Chondrocyte (in vitro differentiated cells): ENCODE measurements around the gene IFI27L2. TPM values are rescaled to one million over a fixed set of nuclear protein-coding genes. Genes with fewer than 3 reads are reported as not detected.
A peak's percentile ranks its signal among the peaks of the same experiment; 100 is the strongest.

Experiments
- DNase-seq: peaks from one replicate; pipeline ENCODE4 v3.0.0; 2021; ENCODE audit warnings: mixed read lengths, low spot score
- H3K27ac Mint-ChIP-seq: one replicate; pipeline ENCODE4 v1.8.0; 2021; ENCODE audit warnings: mild to moderate bottlenecking, moderate library complexity, mixed read lengths; ENCODE audit not compliant: unreplicated experiment
- H3K27me3 Mint-ChIP-seq: 2 replicates; pipeline ENCODE4 v1.8.0; 2021; ENCODE audit warnings: low read depth, mixed read lengths
- H3K36me3 Mint-ChIP-seq: 2 replicates; pipeline ENCODE4 v1.8.0; 2021; ENCODE audit warnings: low read depth, mixed read lengths
- H3K4me1 Mint-ChIP-seq: 2 replicates; pipeline ENCODE4 v1.8.0; 2021; ENCODE audit warnings: low read depth, mild to moderate bottlenecking, mixed read lengths
- H3K4me3 Mint-ChIP-seq: one replicate; pipeline ENCODE4 v1.8.0; 2021; ENCODE audit warnings: mild to moderate bottlenecking, moderate library complexity, mixed read lengths; ENCODE audit not compliant: unreplicated experiment
- H3K9me3 Mint-ChIP-seq: 2 replicates; pipeline ENCODE4 v1.8.0; 2021; ENCODE audit warnings: low read depth, mixed read lengths
- CTCF ChIP-seq: fragments of 200-600 bp; sonication (generic); IDR thresholded peaks from 2 replicates; pipeline ENCODE4 v1.5.0; 2021; ENCODE audit warnings: antibody characterized with exemption, mild to moderate bottlenecking, moderate library complexity
- total RNA-seq: library from RNA; stranded (reverse); gene quantifications from 3 replicates; pipeline ENCODE4 v1.2.1, GENCODE V29; 2021

The IFI27L2 gene
- total RNA-seq, 1 donor from 2014 or later, result 66.8 TPM

GRCh38 chr14:94174604-94175010, 45.2 kb upstream of the IFI27L2 start:
- Mint-ChIP-seq H3K27me3 (peaks cover 50% of the 10 kb centered on the region), H3K36me3 (no peaks in the 10 kb centered on the region), H3K4me1 (peaks cover 17% of the 10 kb centered on the region), H3K9me3 (no peaks in the 10 kb centered on the region), H3K27ac (no peak overlapping the region), H3K4me3 (peak overlapping the region; percentile 46)
- TF ChIP-seq CTCF, result no peak
- peak; percentile 90 for DNase-seq

- Mint-ChIP-seq H3K9me3 (peaks cover 2% of the 10 kb centered on the region), H3K4me3 (peak within 1 kb of the TSS; percentile 65), H3K36me3 (peaks cover 2% of the 10 kb centered on the region), H3K27ac (peak within 1 kb of the TSS; percentile 9), H3K4me1 (peaks cover 17% of the 10 kb centered on the region), H3K27me3 (peaks cover 44% of the 10 kb centered on the region)
- TF ChIP-seq CTCF, result no peak
- DNase-seq, result peak; percentile 93
Measured at GRCh38 chr14:94173885-94174603, 44.6 kb upstream of the IFI27L2 start, which contains the start of gene PPP4R4. Gene PPP4R4 (plus strand): TSS chr14:94174322. CDS start chr14:94174466, 144 bp downstream.

GRCh38 chr14:94173471-94173884, 44.1 kb upstream of the IFI27L2 start:
- TF ChIP-seq CTCF, result no peak
- H3K27me3 Mint-ChIP-seq, result peaks cover 38% of the 10 kb centered on the region
- H3K36me3 Mint-ChIP-seq, result peaks cover 2% of the 10 kb centered on the region
- peaks cover 5% of the 10 kb centered on the region for H3K9me3 Mint-ChIP-seq
- H3K4me3 Mint-ChIP-seq, result peak overlapping the region; percentile 65
- H3K27ac Mint-ChIP-seq, result peak overlapping the region; percentile 9
- no peak for DNase-seq
- H3K4me1 Mint-ChIP-seq, result peaks cover 17% of the 10 kb centered on the region

GRCh38 chr14:94172545-94172944, 43.1 kb upstream of the IFI27L2 start:
- TF ChIP-seq CTCF, result no peak
- H3K9me3 Mint-ChIP-seq, result peaks cover 5% of the 10 kb centered on the region
- no peak for DNase-seq
- H3K4me3 Mint-ChIP-seq, result no peak overlapping the region
- peaks cover 17% of the 10 kb centered on the region for H3K4me1 Mint-ChIP-seq
- no peak overlapping the region for H3K27ac Mint-ChIP-seq
- peaks cover 2% of the 10 kb centered on the region for H3K36me3 Mint-ChIP-seq
- H3K27me3 Mint-ChIP-seq, result peaks cover 35% of the 10 kb centered on the region

- peaks cover 2% of the 10 kb centered on the region for H3K36me3 Mint-ChIP-seq
- no peak overlapping the region for H3K4me3 Mint-ChIP-seq
- H3K9me3 Mint-ChIP-seq, result peaks cover 5% of the 10 kb centered on the region
- H3K27me3 Mint-ChIP-seq, result peaks cover 40% of the 10 kb centered on the region
- no peak for DNase-seq
- H3K27ac Mint-ChIP-seq, result no peak overlapping the region
- peaks cover 17% of the 10 kb centered on the region for H3K4me1 Mint-ChIP-seq
- no peak for TF ChIP-seq CTCF
Measured at GRCh38 chr14:94171208-94171607, 41.8 kb upstream of the IFI27L2 start.
